MM.1S (cell line): ENCODE results near the gene C2orf80.

Experiments
- EZH2 ChIP-seq: fragments of 300-600 bp; sonication (generic); optimal IDR thresholded peaks from 2 replicates; pipeline ENCODE3; 2017; ENCODE audit warnings: low read depth, mild to moderate bottlenecking, antibody characterized with exemption, low read length, mixed read lengths
- EZH2phosphoT487 ChIP-seq: fragments of 300-600 bp; sonication (generic); IDR thresholded peaks from 2 replicates; pipeline ENCODE4 v1.6.1; 2018; ENCODE audit warnings: antibody characterized with exemption, low read length

DNA sequence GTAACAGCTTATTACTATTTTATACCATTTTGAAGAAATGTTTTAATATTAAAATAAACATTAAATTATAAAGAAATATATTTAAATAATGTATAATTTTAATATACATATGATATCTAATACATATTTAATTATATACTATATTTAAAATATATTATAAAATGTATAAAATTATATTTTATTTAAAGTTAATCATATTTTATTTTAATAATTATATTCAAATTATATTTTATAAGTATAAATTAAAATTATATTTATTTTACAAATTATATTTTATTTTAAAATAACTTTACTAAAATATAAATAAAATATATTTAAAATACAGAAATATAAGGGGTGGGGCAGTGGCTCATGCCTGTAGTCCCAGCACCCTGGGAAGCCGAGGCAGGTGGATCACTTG lies 67.6 kb downstream of the C2orf80 start:
- TF ChIP-seq EZH2phosphoT487 (no peak), EZH2 (no peak)
